Endodermal cell (in vitro differentiated cells): ENCODE results near the gene ST7. TPM values are rescaled to one million over a fixed set of nuclear protein-coding genes. Genes with fewer than 3 reads are reported as not detected.

ENCODE experiments used
- DNase-seq: peaks from one replicate; pipeline ENCODE4 v3.0.0-alpha.2; 2017
- H3K27ac ChIP-seq: 2 replicates; pipeline ENCODE4 v1.5.1; 2013; ENCODE audit warnings: mild to moderate bottlenecking, low read depth, low read length, moderate library complexity
- H3K27me3 ChIP-seq: 2 replicates; pipeline ENCODE4 v1.6.1; 2013; ENCODE audit warnings: mild to moderate bottlenecking, low read length, moderate library complexity; ENCODE audit not compliant: insufficient read depth, control insufficient read depth, poor library complexity, severe bottlenecking
- H3K36me3 ChIP-seq: 2 replicates; pipeline ENCODE4 v1.7.0; 2013; ENCODE audit warnings: mild to moderate bottlenecking, low read length, moderate library complexity; ENCODE audit not compliant: control insufficient read depth, insufficient read depth
- H3K4me1 ChIP-seq: one replicate; pipeline ENCODE4 v1.7.0; 2013; ENCODE audit warnings: low read length; ENCODE audit not compliant: control insufficient read depth, insufficient read depth
- H3K4me3 ChIP-seq: 2 replicates; pipeline ENCODE4 v1.5.1; 2013; ENCODE audit warnings: mild to moderate bottlenecking, low read length, moderate library complexity
- H3K9ac ChIP-seq: 2 replicates; pipeline ENCODE4 v1.6.1; 2013; ENCODE audit warnings: mild to moderate bottlenecking, low read length, moderate library complexity; ENCODE audit not compliant: poor library complexity, severe bottlenecking; ENCODE audit errors: extremely low read depth
- H3K9me3 ChIP-seq: 2 replicates; pipeline ENCODE4 v1.6.1; 2013; ENCODE audit warnings: mild to moderate bottlenecking, low read length, moderate library complexity; ENCODE audit not compliant: control insufficient read depth
- H3K27ac Mint-ChIP-seq: 2 replicates; pipeline ENCODE4 v1.8.0; 2020; ENCODE audit warnings: mixed read lengths
- H3K27me3 Mint-ChIP-seq: 2 replicates; pipeline ENCODE4 v1.8.0; 2021; ENCODE audit warnings: mild to moderate bottlenecking, mixed read lengths; ENCODE audit not compliant: insufficient read depth
- H3K36me3 Mint-ChIP-seq: 2 replicates; pipeline ENCODE4 v1.8.0; 2020; ENCODE audit warnings: low read depth, mixed read lengths
- H3K4me1 Mint-ChIP-seq: 2 replicates; pipeline ENCODE4 v1.8.0; 2020; ENCODE audit warnings: mixed read lengths
- H3K4me3 Mint-ChIP-seq: 2 replicates; pipeline ENCODE4 v1.8.0; 2020; ENCODE audit warnings: mild to moderate bottlenecking, moderate library complexity, mixed read lengths
- H3K9me3 Mint-ChIP-seq: 2 replicates; pipeline ENCODE4 v1.8.0; 2020; ENCODE audit warnings: mild to moderate bottlenecking, mixed read lengths
- WGBS, 2 experiments: methylation state at CpG; one replicate each; pipeline versions ENCODE4 v1.1.5 to v1.1.7; 2013; ENCODE audit warnings: missing lambda C conversion rate in 2 of 2, mixed read lengths in 1 of 2; ENCODE audit not compliant: insufficient coverage in 1 of 2, insufficient read length in 1 of 2; 5-methylcytosine and 5-hydroxymethylcytosine counted together
- total RNA-seq, 2 donors: library from RNA; stranded (reverse); fragmentation: NEBNext Ultra II Directional in 1 of 2; extraction: Animal tissue kit (Norgen Biotek cat#: 25700) in 1 of 2; gene quantifications; 2 replicates in 1 of 2; 3 replicates in 1 of 2; pipeline ENCODE4 v1.2.1, GENCODE V29; 2021
- TF ChIP-seq, protein P1 (sequence below): fragments of 200-600 bp; sonication (generic); conservative IDR thresholded peaks from 2 replicates; pipeline ENCODE4 v1.5.0; 2021; ENCODE audit warnings: antibody characterized with exemption, mild to moderate bottlenecking

Gene ST7
- total RNA-seq, 2 donors from 2014 or later, result 6.4 to 8.9 TPM

DNA sequence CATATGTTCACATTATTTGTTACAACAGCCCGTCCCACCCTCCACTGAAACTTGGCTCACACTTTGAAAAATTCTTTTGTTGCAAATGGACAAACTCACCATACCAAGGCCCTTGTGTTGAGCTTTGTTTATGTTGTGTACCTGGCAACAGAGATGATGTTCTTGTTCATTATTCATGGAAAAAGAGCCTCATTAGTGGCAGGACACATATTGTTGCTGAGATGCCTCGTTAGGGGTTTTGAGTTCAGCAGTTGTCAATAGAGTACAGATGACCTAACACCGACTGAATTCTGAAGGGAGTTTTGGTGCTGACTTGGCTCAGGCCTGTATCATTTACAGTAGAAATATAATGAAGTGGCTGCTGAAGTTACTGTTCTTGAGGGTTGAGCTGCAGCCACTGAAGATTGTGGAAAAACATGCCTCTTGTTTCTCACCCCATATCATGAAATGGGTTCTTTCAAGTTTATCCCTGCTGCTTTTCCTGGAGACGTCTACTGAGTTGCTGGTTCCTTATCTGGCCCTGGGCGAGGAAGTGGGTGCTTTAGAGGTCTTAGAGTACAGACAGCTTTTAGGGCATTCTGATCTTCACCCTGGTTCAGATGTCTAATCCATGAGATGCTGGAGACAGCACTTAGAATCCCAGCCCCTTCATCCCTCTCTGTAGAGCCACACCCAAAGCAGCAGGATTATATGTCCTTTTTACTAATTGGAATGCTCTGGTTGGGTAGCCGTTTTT lies 219.9 kb downstream of the ST7 start:
- H3K27me3 Mint-ChIP-seq, result no peaks in the 10 kb centered on the region
- 91% methylated on average over 4 to 6 of the region's 6 CpGs for WGBS, 2 experiments
- Histone ChIP-seq H3K27me3 (no peaks in the 10 kb centered on the region), H3K4me3 (no peak overlapping the region), H3K36me3 (no peaks in the 10 kb centered on the region), H3K9ac (no peak overlapping the region), H3K4me1 (no peaks in the 10 kb centered on the region), H3K9me3 (no peaks in the 10 kb centered on the region), H3K27ac (no peak overlapping the region)
- H3K27ac Mint-ChIP-seq, result no peak overlapping the region
- H3K4me1 Mint-ChIP-seq, result peaks cover 8% of the 10 kb centered on the region
- DNase-seq, result no peak
- no peaks in the 10 kb centered on the region for H3K9me3 Mint-ChIP-seq
- TF ChIP-seq, protein P1, sequence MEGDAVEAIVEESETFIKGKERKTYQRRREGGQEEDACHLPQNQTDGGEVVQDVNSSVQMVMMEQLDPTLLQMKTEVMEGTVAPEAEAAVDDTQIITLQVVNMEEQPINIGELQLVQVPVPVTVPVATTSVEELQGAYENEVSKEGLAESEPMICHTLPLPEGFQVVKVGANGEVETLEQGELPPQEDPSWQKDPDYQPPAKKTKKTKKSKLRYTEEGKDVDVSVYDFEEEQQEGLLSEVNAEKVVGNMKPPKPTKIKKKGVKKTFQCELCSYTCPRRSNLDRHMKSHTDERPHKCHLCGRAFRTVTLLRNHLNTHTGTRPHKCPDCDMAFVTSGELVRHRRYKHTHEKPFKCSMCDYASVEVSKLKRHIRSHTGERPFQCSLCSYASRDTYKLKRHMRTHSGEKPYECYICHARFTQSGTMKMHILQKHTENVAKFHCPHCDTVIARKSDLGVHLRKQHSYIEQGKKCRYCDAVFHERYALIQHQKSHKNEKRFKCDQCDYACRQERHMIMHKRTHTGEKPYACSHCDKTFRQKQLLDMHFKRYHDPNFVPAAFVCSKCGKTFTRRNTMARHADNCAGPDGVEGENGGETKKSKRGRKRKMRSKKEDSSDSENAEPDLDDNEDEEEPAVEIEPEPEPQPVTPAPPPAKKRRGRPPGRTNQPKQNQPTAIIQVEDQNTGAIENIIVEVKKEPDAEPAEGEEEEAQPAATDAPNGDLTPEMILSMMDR, result no peak
- no peaks in the 10 kb centered on the region for H3K36me3 Mint-ChIP-seq
- H3K4me3 Mint-ChIP-seq, result no peak overlapping the region

DNA sequence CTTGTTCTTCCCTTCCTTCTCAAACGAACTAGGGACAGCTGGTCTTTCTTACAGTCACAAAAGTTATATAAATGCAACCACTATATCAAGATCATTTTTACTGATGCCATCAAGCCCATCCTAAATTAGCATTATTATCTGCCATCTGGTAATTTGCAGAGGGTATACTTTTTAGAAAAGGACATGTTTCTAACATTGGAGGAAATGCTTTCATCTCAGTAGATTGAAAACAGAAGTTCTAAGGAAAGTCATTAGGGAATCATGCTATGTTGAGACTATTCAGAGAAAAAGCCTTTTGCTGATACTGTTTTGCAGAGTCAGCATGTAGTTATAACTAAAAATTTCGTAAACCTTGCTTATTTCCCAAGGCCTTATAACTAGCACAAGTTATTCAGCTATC lies 222.9 kb downstream of the ST7 start:
- H3K36me3 Mint-ChIP-seq, result no peaks in the 10 kb centered on the region
- no peak overlapping the region for H3K4me3 ChIP-seq
- DNase-seq, result no peak
- no peaks in the 10 kb centered on the region for H3K27me3 Mint-ChIP-seq
- H3K4me1 Mint-ChIP-seq, result peaks cover 8% of the 10 kb centered on the region
- no peaks in the 10 kb centered on the region for H3K4me1 ChIP-seq
- no peak overlapping the region for H3K27ac Mint-ChIP-seq
- no peaks in the 10 kb centered on the region for H3K36me3 ChIP-seq
- H3K27ac ChIP-seq, result no peak overlapping the region
- TF ChIP-seq, protein P1, result no peak
- H3K9me3 ChIP-seq, result no peaks in the 10 kb centered on the region
- no peak overlapping the region for H3K9ac ChIP-seq
- 80 to 81% methylated on average over 1 to 2 of the region's 2 CpGs for WGBS, 2 experiments
- H3K9me3 Mint-ChIP-seq, result no peaks in the 10 kb centered on the region
- H3K27me3 ChIP-seq, result no peaks in the 10 kb centered on the region
- no peak overlapping the region for H3K4me3 Mint-ChIP-seq

DNA sequence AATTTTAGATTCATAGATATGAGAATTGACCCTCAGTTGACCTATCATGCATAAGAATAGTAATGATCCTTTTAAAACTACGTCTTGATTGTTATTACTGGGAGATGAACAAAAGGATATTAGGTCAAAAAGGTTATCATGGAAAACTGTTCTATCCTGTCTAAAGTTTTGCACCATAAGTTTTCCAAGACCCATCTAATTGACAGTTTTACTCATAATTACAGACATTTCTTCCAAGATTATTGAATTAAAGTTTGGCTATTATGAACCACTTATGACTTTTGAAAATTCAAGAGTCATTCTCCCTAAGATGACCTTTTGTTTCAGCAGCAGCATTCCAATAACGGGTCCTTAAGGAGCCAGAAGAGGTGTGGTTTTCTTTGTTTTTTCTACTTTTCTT lies 225.3 kb downstream of the ST7 start:
- WGBS, 2 experiments, result 82 to 100% methylated on average over 2 of the region's 2 CpGs
- no peaks in the 10 kb centered on the region for H3K27me3 Mint-ChIP-seq
- TF ChIP-seq, protein P1, result no peak
- no peak overlapping the region for H3K4me3 Mint-ChIP-seq
- H3K27me3 ChIP-seq, result no peaks in the 10 kb centered on the region
- H3K4me1 Mint-ChIP-seq, result peaks cover 13% of the 10 kb centered on the region
- H3K4me3 ChIP-seq, result no peak overlapping the region
- H3K36me3 Mint-ChIP-seq, result no peaks in the 10 kb centered on the region
- no peak for DNase-seq
- no peak overlapping the region for H3K27ac Mint-ChIP-seq
- no peaks in the 10 kb centered on the region for H3K4me1 ChIP-seq
- no peak overlapping the region for H3K9ac ChIP-seq
- H3K27ac ChIP-seq, result no peak overlapping the region
- H3K9me3 ChIP-seq, result no peaks in the 10 kb centered on the region
- H3K36me3 ChIP-seq, result no peaks in the 10 kb centered on the region
- H3K9me3 Mint-ChIP-seq, result no peaks in the 10 kb centered on the region
